Measurements from ENCODE around the gene C1orf167.

GRCh38 chr1:11790880-11791715, 29.1 kb downstream of the C1orf167 start:
- TF ChIP-seq CTCF (IDR thresholded peaks at IDR 0.05; ENCODE audit: low read length): no peak
- TF ChIP-seq EZH2 (IDR thresholded peaks at IDR 0.05; ENCODE audit: borderline replicate concordance, low read length): no peak
